ENCODE measurements around the gene PKIG.

DNA sequence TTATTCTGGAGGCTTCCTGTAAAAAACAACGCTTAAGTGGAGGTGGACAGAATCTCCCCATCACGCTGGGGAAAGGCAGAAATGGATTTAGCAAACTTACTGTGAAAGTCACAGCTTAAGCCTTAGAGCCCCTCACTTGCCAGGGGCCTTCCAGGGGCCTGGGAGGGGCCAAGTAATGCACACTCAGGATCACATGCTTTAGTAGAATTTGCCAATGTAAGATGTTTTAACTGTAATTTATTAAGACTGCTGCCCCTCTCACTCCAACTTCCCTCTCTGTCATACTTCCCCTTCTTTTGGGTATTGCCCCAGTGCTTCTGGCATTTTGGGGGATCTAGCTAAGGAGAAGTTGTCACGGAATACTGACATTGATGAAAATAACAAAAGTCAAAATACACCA lies 81.8 kb downstream of the PKIG start:
- TF ChIP-seq, protein P1, sequence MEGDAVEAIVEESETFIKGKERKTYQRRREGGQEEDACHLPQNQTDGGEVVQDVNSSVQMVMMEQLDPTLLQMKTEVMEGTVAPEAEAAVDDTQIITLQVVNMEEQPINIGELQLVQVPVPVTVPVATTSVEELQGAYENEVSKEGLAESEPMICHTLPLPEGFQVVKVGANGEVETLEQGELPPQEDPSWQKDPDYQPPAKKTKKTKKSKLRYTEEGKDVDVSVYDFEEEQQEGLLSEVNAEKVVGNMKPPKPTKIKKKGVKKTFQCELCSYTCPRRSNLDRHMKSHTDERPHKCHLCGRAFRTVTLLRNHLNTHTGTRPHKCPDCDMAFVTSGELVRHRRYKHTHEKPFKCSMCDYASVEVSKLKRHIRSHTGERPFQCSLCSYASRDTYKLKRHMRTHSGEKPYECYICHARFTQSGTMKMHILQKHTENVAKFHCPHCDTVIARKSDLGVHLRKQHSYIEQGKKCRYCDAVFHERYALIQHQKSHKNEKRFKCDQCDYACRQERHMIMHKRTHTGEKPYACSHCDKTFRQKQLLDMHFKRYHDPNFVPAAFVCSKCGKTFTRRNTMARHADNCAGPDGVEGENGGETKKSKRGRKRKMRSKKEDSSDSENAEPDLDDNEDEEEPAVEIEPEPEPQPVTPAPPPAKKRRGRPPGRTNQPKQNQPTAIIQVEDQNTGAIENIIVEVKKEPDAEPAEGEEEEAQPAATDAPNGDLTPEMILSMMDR (IDR thresholded peaks at IDR 0.05) = no peak
- TF ChIP-seq POLR2AphosphoS5 (IDR thresholded peaks at IDR 0.05) (no peak), POLR2A (IDR thresholded peaks at IDR 0.05) (no peak)

Data from sigmoid colon (tissue), 4 donors.